ENCODE results near the gene RFFL.

DNA sequence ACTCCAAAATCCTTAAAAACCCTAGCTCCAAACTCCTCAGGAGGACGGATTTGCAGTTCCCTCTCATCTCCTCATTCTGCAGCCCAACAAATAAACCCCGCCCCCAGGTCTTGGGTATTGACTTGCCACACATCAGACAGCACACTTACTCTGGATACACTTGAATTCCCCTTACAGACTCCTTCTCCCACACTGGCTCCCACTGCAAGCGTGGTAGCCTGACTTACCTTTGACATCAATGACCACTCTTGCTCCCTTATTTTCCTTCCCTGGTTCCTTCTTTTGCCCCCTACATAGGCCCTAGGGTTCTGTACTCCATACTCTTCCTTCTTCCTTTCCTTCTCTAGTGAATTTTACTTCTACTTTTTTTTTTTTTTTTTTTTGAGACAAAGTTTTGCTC lies 7.5 kb downstream of the RFFL start:
- TF ChIP-seq, protein P1, sequence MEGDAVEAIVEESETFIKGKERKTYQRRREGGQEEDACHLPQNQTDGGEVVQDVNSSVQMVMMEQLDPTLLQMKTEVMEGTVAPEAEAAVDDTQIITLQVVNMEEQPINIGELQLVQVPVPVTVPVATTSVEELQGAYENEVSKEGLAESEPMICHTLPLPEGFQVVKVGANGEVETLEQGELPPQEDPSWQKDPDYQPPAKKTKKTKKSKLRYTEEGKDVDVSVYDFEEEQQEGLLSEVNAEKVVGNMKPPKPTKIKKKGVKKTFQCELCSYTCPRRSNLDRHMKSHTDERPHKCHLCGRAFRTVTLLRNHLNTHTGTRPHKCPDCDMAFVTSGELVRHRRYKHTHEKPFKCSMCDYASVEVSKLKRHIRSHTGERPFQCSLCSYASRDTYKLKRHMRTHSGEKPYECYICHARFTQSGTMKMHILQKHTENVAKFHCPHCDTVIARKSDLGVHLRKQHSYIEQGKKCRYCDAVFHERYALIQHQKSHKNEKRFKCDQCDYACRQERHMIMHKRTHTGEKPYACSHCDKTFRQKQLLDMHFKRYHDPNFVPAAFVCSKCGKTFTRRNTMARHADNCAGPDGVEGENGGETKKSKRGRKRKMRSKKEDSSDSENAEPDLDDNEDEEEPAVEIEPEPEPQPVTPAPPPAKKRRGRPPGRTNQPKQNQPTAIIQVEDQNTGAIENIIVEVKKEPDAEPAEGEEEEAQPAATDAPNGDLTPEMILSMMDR (IDR thresholded peaks at IDR 0.05; ENCODE audit: insufficient read depth, low read depth, low read length): no peak
- TF ChIP-seq EZH2 (IDR thresholded peaks at IDR 0.05; ENCODE audit: insufficient read depth, low read length): no peak

All from astrocyte (in vitro differentiated cells and primary cell).